Thymus (tissue), 14 donors: Measurements from ENCODE around the gene PLCG2. TPM values are rescaled to one million over a fixed set of nuclear protein-coding genes. Genes with fewer than 3 reads are reported as not detected.

Experiments
- DNase-seq, 9 donors: peaks; one replicate each; pipeline ENCODE4 v3.0.0-alpha.2; 2013; ENCODE audit warnings: low spot score in 9 of 9, low read depth in 6 of 9, missing footprints in 1 of 9
- H3K27ac ChIP-seq, 2 donors: one replicate each; pipeline ENCODE4 v1.5.1; 2013; ENCODE audit warnings: control low read depth in 1 of 2, low read depth in 1 of 2, low read length in 1 of 2, mild to moderate bottlenecking in 1 of 2, moderate library complexity in 1 of 2
- H3K27me3 ChIP-seq, 2 donors: one replicate each; pipeline ENCODE4 v1.5.1; 2013; ENCODE audit warnings: low read length in 1 of 2; ENCODE audit not compliant: control insufficient read depth in 2 of 2, insufficient read depth in 1 of 2
- H3K36me3 ChIP-seq, 2 donors: one replicate each; pipeline ENCODE4 v1.5.1; 2013; ENCODE audit warnings: low read length in 1 of 2, mild to moderate bottlenecking in 1 of 2, moderate library complexity in 1 of 2; ENCODE audit not compliant: control insufficient read depth in 2 of 2, insufficient read depth in 2 of 2
- H3K4me1 ChIP-seq, 2 donors: one replicate each; pipeline ENCODE4 v1.5.1; 2013; ENCODE audit warnings: low read length in 2 of 2; ENCODE audit not compliant: control insufficient read depth in 2 of 2, insufficient read depth in 2 of 2
- H3K4me3 ChIP-seq, 2 donors: one replicate each; pipeline ENCODE4 v1.5.1; 2013; ENCODE audit warnings: low read length in 2 of 2, control low read depth in 1 of 2, mild to moderate bottlenecking in 1 of 2
- H3K9me3 ChIP-seq, 2 donors: one replicate each; pipeline ENCODE4 v1.5.1; 2013; ENCODE audit warnings: low read length in 1 of 2, mild to moderate bottlenecking in 1 of 2; ENCODE audit not compliant: control insufficient read depth in 2 of 2, insufficient read depth in 1 of 2
- WGBS: extraction: QIAGEN DNeasy Blood & Tissue Kit; methylation state at CpG from one replicate; pipeline ENCODE4 v1.1.7; 2013; 5-methylcytosine and 5-hydroxymethylcytosine counted together
- long read RNA-seq, 10 donors: transcript quantifications; one replicate each; lab custom pipeline, GENCODE V29; 2026
- polyA plus RNA-seq: library from polyadenylated mRNA; stranded (reverse); fragments of 200-250 nt; gene quantifications from one replicate; pipeline ENCODE4 v1.2.3, GENCODE V29; 2013
- total RNA-seq: library from RNA; stranded (reverse); fragments of 120-200 nt; gene quantifications from one replicate; pipeline ENCODE4 v1.2.4, GENCODE V29; 2013
- donor health status: healthy.

Gene PLCG2
- 10.1 TPM for total RNA-seq
- 14.2 TPM for polyA plus RNA-seq
- long read RNA-seq, donor 1 = 0 reads
- long read RNA-seq, donor 2 = 0 reads
- long read RNA-seq, donor 3, full-length matches to known transcripts = 1 of 1 reads
- long read RNA-seq, donor 3, partial matches to known transcripts = 0 of 1 reads
- long read RNA-seq, donor 3, other reads (novel, unspliced or antisense) = 0 of 1 reads
- long read RNA-seq, donor 4 = 0 reads
- long read RNA-seq, donor 5, full-length matches to known transcripts = 2 of 2 reads
- long read RNA-seq, donor 5, partial matches to known transcripts = 0 of 2 reads
- long read RNA-seq, donor 5, other reads (novel, unspliced or antisense) = 0 of 2 reads
- long read RNA-seq, donor 6, full-length matches to known transcripts = 1 of 1 reads
- long read RNA-seq, donor 6, partial matches to known transcripts = 0 of 1 reads
- long read RNA-seq, donor 6, other reads (novel, unspliced or antisense) = 0 of 1 reads
- long read RNA-seq, donor 7, partial matches to known transcripts = 0 of 1 reads
- long read RNA-seq, donor 7, other reads (novel, unspliced or antisense) = 0 of 1 reads
- long read RNA-seq, donor 8 = 0 reads
- long read RNA-seq, donor 9 = 0 reads
- long read RNA-seq, donor 10 = 0 reads

DNA sequence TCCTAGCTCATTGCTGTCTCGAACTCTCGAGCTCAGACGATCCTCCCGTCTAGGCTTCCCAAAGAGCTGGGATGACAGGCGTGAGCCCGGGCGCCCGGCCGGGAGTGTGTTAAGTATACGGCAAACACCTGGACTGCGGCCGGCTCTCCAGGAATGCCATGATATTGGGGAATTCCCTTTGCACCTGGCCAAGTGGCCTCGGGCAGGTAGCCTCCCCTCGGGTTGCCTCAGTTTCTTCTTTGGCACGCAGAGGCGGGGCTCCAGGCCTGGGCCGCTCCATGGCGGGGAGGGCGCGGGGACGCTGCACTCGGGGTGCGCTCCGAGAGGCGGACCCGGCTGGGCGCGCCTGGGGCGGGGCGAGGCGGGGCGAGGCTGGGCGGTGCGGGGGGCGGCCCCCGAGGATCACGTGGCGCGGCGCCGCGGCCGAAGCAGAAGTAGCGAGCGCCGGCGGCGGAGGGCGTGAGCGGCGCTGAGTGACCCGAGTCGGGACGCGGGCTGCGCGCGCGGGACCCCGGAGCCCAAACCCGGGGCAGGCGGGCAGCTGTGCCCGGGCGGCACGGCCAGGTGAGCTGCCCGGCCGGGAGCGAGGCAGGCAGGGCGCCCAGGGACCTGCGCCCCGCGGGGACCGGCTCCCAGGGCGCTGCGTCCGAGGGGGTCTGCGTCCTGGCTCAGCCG lies at the start of gene PLCG2:
Gene PLCG2, plus strand, starts transcription at position 431 of the 675 bp plus-strand sequence. CDS start 6,699 bp downstream, outside the sequence.
- H3K27ac ChIP-seq = no peak within 1 kb of the TSS
- WGBS = under 1% methylated on average over 78 of the region's 78 CpGs
- H3K4me1 ChIP-seq = peaks cover 5 to 22% of the 10 kb centered on the region in 2 donors

DNA sequence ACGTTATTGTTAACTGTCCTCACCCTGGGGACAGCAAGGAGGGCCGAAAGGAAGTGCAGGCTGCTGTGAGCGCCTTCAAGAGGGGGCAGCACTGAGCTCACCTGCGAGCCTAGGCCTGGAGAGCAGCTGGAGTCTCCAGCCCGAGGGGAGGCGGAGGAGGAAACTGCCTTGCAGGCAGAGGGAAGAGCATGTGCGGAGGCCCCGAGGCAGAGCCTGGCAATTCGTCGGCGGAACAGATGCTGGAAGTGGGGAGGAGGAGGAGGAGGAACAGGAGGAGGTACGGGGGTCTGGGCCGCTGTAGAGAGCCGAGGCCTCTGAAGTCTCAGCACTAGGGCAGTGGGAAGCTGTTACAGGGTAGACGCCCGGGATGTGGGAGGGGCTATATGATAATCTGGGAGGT lies 49.6 kb upstream of the PLCG2 start:
- H3K4me1 ChIP-seq = peaks cover 6 to 14% of the 10 kb centered on the region in 2 donors
- H3K4me3 ChIP-seq = no peak overlapping the region
- peaks cover 0 to 3% of the 10 kb centered on the region in 2 donors for H3K27me3 ChIP-seq
- H3K27ac ChIP-seq = no peak overlapping the region
- WGBS = 96% methylated on average over 16 of the region's 16 CpGs
- no peaks in the 10 kb centered on the region for H3K36me3 ChIP-seq
- DNase-seq = peak in 1 of 9 donors; percentile 41
- no peaks in the 10 kb centered on the region for H3K9me3 ChIP-seq

More for the DNA sequence above, at the start of gene PLCG2:
- H3K9me3 ChIP-seq = no peaks in the 10 kb centered on the region
- H3K36me3 ChIP-seq = no peaks in the 10 kb centered on the region
- peak within 1 kb of the TSS; percentile 57 to 75 for H3K4me3 ChIP-seq
- DNase-seq = peak in 8 of 9 donors; percentile 47 to 86 (median 71)
- H3K27me3 ChIP-seq = peaks cover 18 to 24% of the 10 kb centered on the region in 2 donors

DNA sequence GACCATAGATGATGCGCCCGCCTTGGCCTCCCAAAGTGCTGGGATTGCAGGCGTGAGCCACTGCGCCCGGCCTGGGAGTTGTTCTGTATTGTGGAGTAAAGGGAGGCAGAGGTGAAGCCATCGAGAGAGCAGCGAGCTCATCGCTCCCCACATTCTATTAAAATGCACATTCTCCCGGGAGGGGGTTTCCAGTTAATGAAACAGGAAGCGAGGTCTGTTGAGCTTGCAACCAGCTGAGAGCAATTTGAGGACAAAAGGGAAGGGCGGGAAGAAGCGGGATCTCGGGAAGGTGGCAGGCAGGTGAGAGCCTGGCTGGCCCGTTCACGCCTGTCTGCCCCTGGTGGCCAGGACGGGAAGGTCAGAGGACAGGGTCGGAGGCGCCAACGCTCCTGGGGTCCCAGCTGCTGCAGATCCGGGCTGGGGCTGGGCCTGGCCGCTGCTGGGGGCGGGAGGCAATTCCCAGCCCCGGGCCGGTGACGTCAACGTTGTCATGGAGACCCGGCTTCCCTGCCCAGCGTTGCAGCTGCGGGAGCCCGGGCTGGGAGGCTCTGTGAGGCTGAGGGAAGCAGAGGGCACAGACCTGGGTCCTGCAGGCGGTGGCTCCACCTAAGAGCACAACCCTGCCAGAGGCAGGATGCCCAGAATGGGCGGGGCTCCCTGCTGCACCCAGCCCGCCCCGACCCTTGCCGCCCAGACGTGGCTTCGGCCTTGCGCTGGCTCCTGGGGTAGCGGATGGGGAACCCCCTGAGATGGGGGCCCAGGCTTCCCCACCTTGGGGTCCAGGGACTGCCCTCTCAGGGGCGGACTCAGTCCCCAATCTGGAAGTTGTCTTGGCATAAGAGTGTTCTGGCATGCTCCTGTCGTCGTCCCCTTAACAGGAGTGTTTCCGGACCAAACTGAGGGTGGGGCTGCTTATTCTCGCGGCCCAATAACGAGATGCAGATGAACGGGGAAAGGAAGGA lies 48.7 kb upstream of the PLCG2 start:
- Histone ChIP-seq H3K27me3 (peaks cover 0 to 3% of the 10 kb centered on the region in 2 donors), H3K4me1 (peaks cover 6 to 14% of the 10 kb centered on the region in 2 donors), H3K36me3 (no peaks in the 10 kb centered on the region), H3K4me3 (peak overlapping the region; percentile 40 to 46), H3K27ac (peak overlapping the region; percentile 61), H3K9me3 (no peaks in the 10 kb centered on the region)
- DNase-seq = peak in 4 of 9 donors; percentile 48 to 70 (median 60)
- 19% methylated on average over 47 of the region's 47 CpGs for WGBS

DNA sequence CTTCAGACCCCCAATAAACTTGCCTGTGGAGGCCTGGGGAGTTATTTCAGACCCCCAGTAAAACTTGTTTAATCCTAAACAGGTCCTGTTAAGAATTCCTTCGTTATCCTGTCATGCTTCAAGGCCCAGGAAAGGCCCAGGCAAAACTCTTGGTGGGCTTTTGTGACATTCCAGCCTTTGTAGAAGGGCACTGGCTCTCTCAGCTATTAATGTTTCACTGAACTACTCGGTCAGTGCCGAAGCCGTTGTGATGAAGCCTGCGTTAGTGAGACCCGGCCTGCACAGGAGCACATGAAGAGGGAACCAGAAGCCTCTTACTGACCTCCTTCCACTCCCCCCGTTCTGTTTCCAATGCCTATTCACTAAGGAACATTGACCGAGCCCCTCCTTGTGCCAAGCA lies 47.4 kb upstream of the PLCG2 start:
- WGBS = 91% methylated on average over 8 of the region's 8 CpGs
- Histone ChIP-seq H3K27me3 (peaks cover 0 to 3% of the 10 kb centered on the region in 2 donors), H3K4me1 (peaks cover 6 to 14% of the 10 kb centered on the region in 2 donors), H3K9me3 (no peaks in the 10 kb centered on the region), H3K36me3 (no peaks in the 10 kb centered on the region), H3K4me3 (no peak overlapping the region), H3K27ac (no peak overlapping the region)
- DNase-seq = no peak

DNA sequence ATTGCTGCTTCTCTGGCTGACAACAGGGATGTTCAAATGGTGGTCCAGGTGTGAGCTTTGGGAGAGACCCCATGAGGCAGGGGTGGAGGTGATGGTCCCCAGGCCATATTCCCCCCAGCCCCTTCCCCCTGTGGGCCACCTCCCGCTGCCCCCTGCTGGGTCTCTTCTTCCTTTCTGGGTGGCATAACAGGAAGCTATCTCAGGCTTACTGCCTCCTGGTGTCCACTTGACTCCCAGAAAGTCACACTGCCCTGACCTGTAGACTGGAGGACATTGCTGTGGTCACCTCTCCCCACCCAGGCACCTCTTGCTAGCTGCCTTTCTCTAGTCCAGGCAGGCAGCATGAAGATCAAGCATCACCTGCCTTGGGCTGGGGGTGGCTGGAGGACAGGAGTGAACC lies 46.4 kb upstream of the PLCG2 start:
- no peaks in the 10 kb centered on the region for H3K36me3 ChIP-seq
- H3K4me1 ChIP-seq = peaks cover 6 to 15% of the 10 kb centered on the region in 2 donors
- H3K27ac ChIP-seq = no peak overlapping the region
- WGBS = 95% methylated on average over 1 of the region's 1 CpG
- H3K27me3 ChIP-seq = peaks cover 0 to 3% of the 10 kb centered on the region in 2 donors
- H3K4me3 ChIP-seq = no peak overlapping the region
- H3K9me3 ChIP-seq = no peaks in the 10 kb centered on the region
- no peak for DNase-seq

DNA sequence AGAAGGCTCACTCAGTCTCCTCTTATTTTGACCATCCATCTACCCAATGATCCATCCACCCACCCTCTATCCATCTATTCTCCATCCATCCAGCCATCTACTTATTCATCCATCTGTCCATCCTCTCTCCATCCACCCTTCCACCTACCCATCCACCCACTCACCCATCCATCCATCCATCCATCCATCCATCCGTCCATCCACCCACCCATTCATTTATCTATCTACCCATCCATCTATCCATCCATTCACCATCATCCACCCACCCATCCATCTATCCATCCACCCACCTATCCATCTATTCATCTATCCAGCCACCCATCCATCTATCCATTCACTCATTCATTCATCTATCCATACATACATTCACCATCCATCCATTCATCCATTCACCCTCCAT lies 45.8 kb upstream of the PLCG2 start:
- H3K27me3 ChIP-seq = peaks cover 0 to 3% of the 10 kb centered on the region in 2 donors
- no peak for DNase-seq
- no peaks in the 10 kb centered on the region for H3K9me3 ChIP-seq
- no peak overlapping the region for H3K4me3 ChIP-seq
- H3K4me1 ChIP-seq = peaks cover 7 to 21% of the 10 kb centered on the region in 2 donors
- H3K27ac ChIP-seq = no peak overlapping the region
- no peaks in the 10 kb centered on the region for H3K36me3 ChIP-seq
- 94% methylated on average over 1 of the region's 1 CpG for WGBS

DNA sequence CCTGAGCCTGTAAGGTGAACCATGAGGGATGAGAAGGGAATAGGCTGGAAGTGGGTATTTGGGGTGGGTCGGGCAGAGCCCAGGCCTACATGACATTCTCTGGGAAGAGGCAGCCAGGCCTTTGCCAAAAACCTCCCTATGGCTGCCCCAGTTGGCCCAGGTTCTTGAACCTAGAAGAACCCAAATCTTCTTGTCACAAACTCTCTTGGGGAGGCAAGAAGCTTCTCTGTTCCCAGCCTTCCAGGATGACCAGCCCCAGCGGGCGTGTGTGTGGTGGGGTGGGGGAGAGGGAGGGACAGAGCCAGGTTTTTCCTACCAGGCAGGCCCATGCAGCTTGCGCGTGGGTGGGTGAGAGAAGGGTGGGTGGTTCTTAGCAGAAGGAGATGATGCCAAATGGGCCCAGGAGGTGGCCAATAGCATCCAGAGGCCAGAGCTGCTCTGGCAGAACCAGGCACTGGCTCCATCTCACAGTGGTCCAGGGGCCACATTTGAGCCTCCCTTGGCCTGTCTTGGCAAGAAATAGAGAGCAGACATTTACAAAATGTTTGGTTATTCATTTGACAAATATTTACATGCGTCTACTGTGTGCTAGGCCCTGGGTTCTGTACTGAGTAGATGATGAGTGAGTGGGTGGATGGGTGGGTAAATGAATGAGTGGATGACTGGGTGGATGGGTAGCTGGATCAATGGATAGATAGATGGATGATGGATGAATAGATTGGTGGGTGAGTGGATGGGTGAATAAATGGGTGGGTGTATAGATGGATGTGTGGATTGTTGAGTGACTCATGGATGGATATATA lies 44.3 kb upstream of the PLCG2 start:
- no peak for DNase-seq
- Histone ChIP-seq H3K36me3 (no peaks in the 10 kb centered on the region), H3K4me1 (peaks cover 15 to 36% of the 10 kb centered on the region in 2 donors), H3K27me3 (peaks cover 0 to 3% of the 10 kb centered on the region in 2 donors), H3K9me3 (no peaks in the 10 kb centered on the region), H3K4me3 (no peak overlapping the region), H3K27ac (no peak overlapping the region)
- WGBS = 99% methylated on average over 6 of the region's 6 CpGs
